ENCODE results near the gene KRTAP5-7.

- no peak for TF ChIP-seq CTCF (conservative IDR thresholded peaks at IDR 0.05; ENCODE audit: low read depth in 2 of 2)
- TF ChIP-seq STAT1 (IDR thresholded peaks at IDR 0.05; ENCODE audit: unreplicated experiment), result no peak
- no peak for TF ChIP-seq CREB1 (CRISPR knock-in tag; IDR thresholded peaks at IDR 0.05; ENCODE audit: low read depth)
- TF ChIP-seq, protein P1, sequence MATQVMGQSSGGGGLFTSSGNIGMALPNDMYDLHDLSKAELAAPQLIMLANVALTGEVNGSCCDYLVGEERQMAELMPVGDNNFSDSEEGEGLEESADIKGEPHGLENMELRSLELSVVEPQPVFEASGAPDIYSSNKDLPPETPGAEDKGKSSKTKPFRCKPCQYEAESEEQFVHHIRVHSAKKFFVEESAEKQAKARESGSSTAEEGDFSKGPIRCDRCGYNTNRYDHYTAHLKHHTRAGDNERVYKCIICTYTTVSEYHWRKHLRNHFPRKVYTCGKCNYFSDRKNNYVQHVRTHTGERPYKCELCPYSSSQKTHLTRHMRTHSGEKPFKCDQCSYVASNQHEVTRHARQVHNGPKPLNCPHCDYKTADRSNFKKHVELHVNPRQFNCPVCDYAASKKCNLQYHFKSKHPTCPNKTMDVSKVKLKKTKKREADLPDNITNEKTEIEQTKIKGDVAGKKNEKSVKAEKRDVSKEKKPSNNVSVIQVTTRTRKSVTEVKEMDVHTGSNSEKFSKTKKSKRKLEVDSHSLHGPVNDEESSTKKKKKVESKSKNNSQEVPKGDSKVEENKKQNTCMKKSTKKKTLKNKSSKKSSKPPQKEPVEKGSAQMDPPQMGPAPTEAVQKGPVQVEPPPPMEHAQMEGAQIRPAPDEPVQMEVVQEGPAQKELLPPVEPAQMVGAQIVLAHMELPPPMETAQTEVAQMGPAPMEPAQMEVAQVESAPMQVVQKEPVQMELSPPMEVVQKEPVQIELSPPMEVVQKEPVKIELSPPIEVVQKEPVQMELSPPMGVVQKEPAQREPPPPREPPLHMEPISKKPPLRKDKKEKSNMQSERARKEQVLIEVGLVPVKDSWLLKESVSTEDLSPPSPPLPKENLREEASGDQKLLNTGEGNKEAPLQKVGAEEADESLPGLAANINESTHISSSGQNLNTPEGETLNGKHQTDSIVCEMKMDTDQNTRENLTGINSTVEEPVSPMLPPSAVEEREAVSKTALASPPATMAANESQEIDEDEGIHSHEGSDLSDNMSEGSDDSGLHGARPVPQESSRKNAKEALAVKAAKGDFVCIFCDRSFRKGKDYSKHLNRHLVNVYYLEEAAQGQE (IDR thresholded peaks at IDR 0.05; ENCODE audit: unreplicated experiment), result no peak
- TF ChIP-seq EZH2 (IDR thresholded peaks at IDR 0.05; ENCODE audit: low read depth, unreplicated experiment), result no peak
- TF ChIP-seq POLR2AphosphoS5 (IDR thresholded peaks at IDR 0.05; ENCODE audit: low read depth), result no peak
Observed at GRCh38 chr11:71485063-71485399, 42.0 kb upstream of the KRTAP5-7 start.
